Natural killer cell treated with Interleukin-12 subunit alpha and Interleukin-12 subunit beta and Interleukin-15 and Interleukin-18, amount 100 ng/mL, for 72 hours (primary cell): ENCODE results near the gene C6orf62. TPM values are rescaled to one million over a fixed set of nuclear protein-coding genes. Genes with fewer than 3 reads are reported as not detected.
"Not testable (repeated sequence)": the region's sequence is repeated elsewhere in the genome, so short reads cannot be mapped to it uniquely, and the experiment has no call there.

Experiments used
- ATAC-seq, 2 donors: fragments of 150-1000 bp; cut with Tn5 transposase in 1 of 2; sonication (Bioruptor Pico), chemical (Tn5 transposase) in 1 of 2; 2 replicates each; pipeline ENCODE4 v1.10.0; 2021
- DNase-seq: peaks from one replicate; pipeline ENCODE4 v3.0.0; 2022; ENCODE audit warnings: low spot score
- H3K27ac Mint-ChIP-seq, 2 donors: 1 replicate in 1 of 2; 2 replicates in 1 of 2; pipeline ENCODE4 v1.8.0; 2022; ENCODE audit warnings: mixed read lengths in 2 of 2, mild to moderate bottlenecking in 1 of 2, moderate library complexity in 1 of 2
- H3K27me3 Mint-ChIP-seq, 2 donors: 1 replicate in 1 of 2; 2 replicates in 1 of 2; pipeline ENCODE4 v1.8.0; 2022; ENCODE audit warnings: mixed read lengths in 2 of 2
- H3K36me3 Mint-ChIP-seq: one replicate; pipeline ENCODE4 v1.8.0; 2022; ENCODE audit warnings: mixed read lengths
- H3K4me1 Mint-ChIP-seq, 2 donors: 1 replicate in 1 of 2; 2 replicates in 1 of 2; pipeline ENCODE4 v1.8.0; 2022; ENCODE audit warnings: low read depth in 2 of 2, mixed read lengths in 2 of 2, mild to moderate bottlenecking in 1 of 2
- H3K4me3 Mint-ChIP-seq: one replicate; pipeline ENCODE4 v1.8.0; 2022; ENCODE audit warnings: mixed read lengths
- H3K9me3 Mint-ChIP-seq: 2 replicates; pipeline ENCODE4 v1.8.0; 2022; ENCODE audit warnings: mixed read lengths
- total RNA-seq, 2 donors: library from RNA; stranded (reverse); gene quantifications; one replicate each; pipeline ENCODE4 v1.2.3, GENCODE V29; 2022

Gene C6orf62
- total RNA-seq, 2 donors from 2014 or later, result 119 to 127 TPM

DNA sequence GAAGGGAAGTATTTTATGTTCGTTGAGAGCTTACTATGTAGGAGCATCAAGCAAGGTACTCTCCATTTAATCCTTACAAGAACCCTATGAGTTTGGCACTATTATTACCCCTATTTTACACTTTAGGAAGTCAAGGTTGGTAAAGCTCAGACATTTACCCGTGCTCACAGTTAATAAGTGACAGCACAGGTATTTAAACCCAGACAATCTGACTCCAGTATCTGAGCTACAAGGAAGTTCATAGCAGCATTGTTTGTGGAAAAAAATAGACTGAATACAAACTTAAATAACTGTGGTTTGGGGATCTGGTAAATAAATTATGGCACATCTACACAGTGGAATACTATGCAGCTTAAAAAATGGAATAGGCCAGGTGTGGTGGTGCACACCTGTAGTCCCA, 34.6 kb upstream of the C6orf62 start:
- peaks cover 0 to 5% of the 10 kb centered on the region in 2 donors for H3K4me1 Mint-ChIP-seq
- no peak overlapping the region for H3K27ac Mint-ChIP-seq
- ATAC-seq (no peak), DNase-seq (no peak)
- no peak overlapping the region for H3K4me3 Mint-ChIP-seq
- H3K36me3 Mint-ChIP-seq, result no peaks in the 10 kb centered on the region
- peaks cover 15 to 20% of the 10 kb centered on the region in 2 donors for H3K27me3 Mint-ChIP-seq
- no peaks in the 10 kb centered on the region for H3K9me3 Mint-ChIP-seq

DNA sequence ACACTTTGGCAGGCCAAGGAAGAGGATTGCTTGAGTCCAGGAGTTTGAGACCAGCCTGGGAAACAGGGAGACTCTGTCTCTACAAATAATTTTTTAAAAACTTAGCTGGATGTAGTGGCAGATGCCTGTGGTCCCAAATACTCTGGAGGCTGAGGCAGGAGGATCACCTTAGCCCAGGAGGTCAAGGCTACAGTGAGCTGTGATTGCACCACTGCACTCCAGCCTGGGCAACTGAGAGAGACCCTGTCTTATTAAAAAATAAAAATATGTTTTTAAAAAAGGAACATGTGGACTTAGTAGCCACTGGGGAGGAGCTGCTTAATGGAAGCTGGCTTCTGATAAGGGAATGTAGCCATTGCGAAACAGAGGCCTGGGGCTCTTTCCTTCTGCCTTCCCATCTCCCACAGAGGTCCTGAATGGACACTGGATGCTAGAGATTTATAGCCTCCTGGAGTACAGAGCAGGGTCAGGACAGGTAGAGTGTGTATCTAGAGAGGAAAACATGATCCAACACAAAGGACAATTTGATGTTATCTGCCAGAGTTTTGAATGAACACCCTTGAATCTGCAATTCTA, 34.1 kb upstream of the C6orf62 start:
- Mint-ChIP-seq H3K9me3 (no peaks in the 10 kb centered on the region), H3K27me3 (peaks cover 18 to 20% of the 10 kb centered on the region in 2 donors), H3K27ac (peak overlapping the region in 1 of 2 donors; percentile 13), H3K36me3 (no peaks in the 10 kb centered on the region), H3K4me3 (no peak overlapping the region), H3K4me1 (peaks cover 0 to 5% of the 10 kb centered on the region in 2 donors)
- no peak for ATAC-seq
- DNase-seq, result no peak

DNA sequence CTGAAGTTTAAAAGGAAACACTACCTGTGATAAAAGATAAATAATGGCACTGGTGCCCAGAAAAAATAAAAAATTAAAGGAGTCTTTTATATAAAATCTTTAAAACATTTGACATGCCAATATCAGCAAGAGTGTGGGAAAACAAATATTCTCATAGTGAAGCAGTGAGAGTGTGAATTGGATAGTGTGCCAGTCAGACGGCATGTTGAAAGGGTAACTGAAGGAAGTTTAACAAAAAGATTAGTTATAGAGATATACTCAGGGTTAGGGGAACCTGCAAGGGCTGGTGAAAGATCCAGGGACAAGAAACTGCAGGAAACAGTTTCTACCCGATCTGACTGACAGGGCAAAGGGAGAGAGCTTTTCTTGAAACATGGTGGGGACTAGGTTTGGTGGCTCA, 33.5 kb upstream of the C6orf62 start:
- no peak for DNase-seq
- peaks cover 18 to 20% of the 10 kb centered on the region in 2 donors for H3K27me3 Mint-ChIP-seq
- H3K4me3 Mint-ChIP-seq, result no peak overlapping the region
- peaks cover 0 to 5% of the 10 kb centered on the region in 2 donors for H3K4me1 Mint-ChIP-seq
- H3K27ac Mint-ChIP-seq, result peak overlapping the region in 1 of 2 donors; percentile 13
- H3K36me3 Mint-ChIP-seq, result no peaks in the 10 kb centered on the region
- ATAC-seq, result no peak
- no peaks in the 10 kb centered on the region for H3K9me3 Mint-ChIP-seq

DNA sequence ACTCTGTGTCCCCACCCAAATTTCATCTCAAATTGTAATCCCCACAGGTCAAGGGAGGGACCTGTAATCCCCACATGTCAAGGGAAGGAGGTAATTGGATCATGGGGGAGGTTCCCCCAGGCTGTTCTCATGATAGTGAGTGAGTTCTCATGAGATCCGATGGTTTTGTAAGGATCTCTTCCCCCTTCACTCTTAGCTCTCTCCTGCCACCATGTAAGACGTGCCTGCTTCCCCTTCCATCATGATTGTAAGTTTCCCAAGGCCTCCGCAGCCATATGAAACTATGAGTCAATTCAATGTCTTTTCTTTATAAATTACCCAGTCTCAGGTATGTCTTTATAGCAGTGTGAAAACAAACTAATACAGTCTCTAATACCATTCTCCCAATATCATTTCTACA, 31.9 kb upstream of the C6orf62 start:
- H3K27ac Mint-ChIP-seq, H3K4me3 Mint-ChIP-seq, H3K4me1 Mint-ChIP-seq: not testable (repeated sequence)

DNA sequence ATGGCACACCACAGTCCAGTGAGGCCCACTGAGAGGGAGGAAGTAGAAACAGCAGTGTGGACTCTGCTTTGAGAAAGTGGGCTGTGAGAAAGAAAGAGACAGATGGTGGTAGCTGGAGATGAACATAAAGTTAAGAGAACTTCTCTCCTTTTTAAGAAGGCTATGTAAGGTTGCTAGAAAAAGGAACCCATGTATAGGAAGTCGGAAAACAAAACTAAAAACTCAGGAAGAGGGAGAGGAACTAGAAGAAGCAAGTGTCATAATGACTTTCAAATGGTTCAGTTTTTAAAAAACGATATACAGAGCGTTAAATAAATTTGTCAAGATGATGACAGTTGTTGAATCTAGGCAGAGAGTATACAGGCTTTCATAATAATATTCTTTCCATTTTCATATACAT, 30.3 kb upstream of the C6orf62 start:
- Mint-ChIP-seq H3K36me3 (no peaks in the 10 kb centered on the region), H3K4me1 (peaks cover 2 to 8% of the 10 kb centered on the region in 2 donors), H3K27me3 (peaks cover 17 to 20% of the 10 kb centered on the region in 2 donors), H3K9me3 (no peaks in the 10 kb centered on the region), H3K4me3 (no peak overlapping the region), H3K27ac (no peak overlapping the region)
- ATAC-seq (no peak), DNase-seq (no peak)

More for the DNA sequence above, 31.9 kb upstream of the C6orf62 start:
- ATAC-seq, H3K36me3 Mint-ChIP-seq, H3K9me3 Mint-ChIP-seq, DNase-seq: not testable (repeated sequence)
- H3K27me3 Mint-ChIP-seq, result peaks cover 18 to 20% of the 10 kb centered on the region in 2 donors

DNA sequence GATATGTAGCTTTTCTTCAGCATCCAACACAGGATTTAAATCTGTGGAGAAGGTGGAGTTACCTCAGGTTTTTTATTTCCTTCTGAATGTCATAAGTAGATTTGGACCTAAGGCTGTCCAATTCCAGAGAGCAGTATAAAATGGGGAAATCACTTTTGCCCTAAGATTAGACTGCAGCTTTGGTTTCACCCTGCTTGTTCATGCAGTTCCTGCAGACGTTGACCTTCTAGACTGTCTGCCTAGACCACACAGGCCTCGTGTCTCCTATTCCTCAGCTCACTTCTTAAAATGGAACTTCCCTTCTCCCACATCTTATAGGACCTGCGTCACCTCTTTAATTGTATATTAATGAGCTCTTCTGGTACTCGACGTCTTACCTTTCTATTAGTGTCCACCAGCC, 26.0 kb upstream of the C6orf62 start:
- ATAC-seq, result no peak
- no peak for DNase-seq
- peaks cover 28 to 30% of the 10 kb centered on the region in 2 donors for H3K4me1 Mint-ChIP-seq
- peaks cover 4% of the 10 kb centered on the region for H3K9me3 Mint-ChIP-seq
- H3K27ac Mint-ChIP-seq, result peak overlapping the region in 1 of 2 donors; percentile 19
- H3K36me3 Mint-ChIP-seq, result no peaks in the 10 kb centered on the region
- H3K27me3 Mint-ChIP-seq, result peaks cover 16 to 18% of the 10 kb centered on the region in 2 donors
- H3K4me3 Mint-ChIP-seq, result no peak overlapping the region

DNA sequence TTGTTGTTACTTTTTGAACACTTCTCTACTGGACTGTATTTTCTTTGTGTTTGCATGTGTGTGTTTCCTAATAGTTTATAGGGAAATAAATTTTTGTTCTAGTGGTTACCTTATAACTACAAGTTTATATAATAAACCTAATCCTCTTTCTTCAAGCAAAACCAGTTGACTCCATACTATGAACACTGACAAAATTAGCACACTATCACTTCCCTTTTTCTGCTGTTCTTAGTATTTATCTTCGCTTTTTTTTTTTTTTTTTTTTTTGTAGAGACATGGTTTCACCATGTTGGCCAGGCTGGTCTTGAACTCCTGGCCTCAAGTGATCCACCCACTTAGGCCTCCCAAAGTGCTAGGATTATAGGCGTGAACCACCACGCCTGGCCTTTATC, 25.0 kb upstream of the C6orf62 start:
- H3K4me3 Mint-ChIP-seq, result peak overlapping the region; percentile 84
- peak overlapping the region; percentile 72 to 81 for H3K27ac Mint-ChIP-seq
- H3K4me1 Mint-ChIP-seq, result peaks cover 24 to 30% of the 10 kb centered on the region in 2 donors
- H3K9me3 Mint-ChIP-seq, result peaks cover 4% of the 10 kb centered on the region
- peaks cover 12 to 16% of the 10 kb centered on the region in 2 donors for H3K27me3 Mint-ChIP-seq
- H3K36me3 Mint-ChIP-seq, result no peaks in the 10 kb centered on the region
- ATAC-seq (no peak), DNase-seq (no peak)

DNA sequence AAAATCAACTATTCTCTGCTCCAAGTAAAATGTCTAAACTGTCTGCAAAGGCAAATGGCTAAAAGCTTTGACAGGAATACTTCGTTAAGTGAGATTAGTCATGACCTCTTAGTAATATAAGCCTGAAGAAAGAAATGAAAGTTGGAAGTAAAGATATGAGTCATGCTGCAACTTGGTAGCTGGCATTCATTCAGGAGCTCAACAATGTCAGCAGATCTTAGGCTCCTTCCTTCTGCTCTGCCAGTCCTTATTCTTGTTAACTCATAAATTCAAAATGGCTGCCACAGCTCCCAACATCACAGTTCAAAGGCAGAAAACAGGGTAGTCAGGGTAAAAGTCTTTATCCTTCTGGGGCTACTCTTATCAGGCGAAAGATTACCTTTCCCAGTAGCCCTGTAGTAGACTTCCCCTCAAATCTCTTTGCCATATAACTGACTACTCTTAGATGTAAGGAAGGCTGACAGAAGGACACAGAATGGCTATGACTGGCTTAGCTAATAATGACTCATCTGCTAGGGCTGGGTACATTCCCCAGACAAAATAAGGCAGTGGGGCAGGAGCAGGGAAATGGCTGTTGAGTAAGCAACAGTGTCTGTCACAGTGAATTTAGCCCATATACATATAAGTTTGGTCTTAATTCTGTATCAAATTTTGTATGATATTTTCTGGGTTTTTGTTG, 24.4 kb upstream of the C6orf62 start:
- ATAC-seq (peak; percentile 92 to 96), DNase-seq (no peak)
- Mint-ChIP-seq H3K27ac (peak overlapping the region; percentile 72 to 81), H3K36me3 (no peaks in the 10 kb centered on the region), H3K9me3 (peaks cover 4% of the 10 kb centered on the region), H3K4me3 (peak overlapping the region; percentile 84), H3K4me1 (peaks cover 23 to 30% of the 10 kb centered on the region in 2 donors), H3K27me3 (peaks cover 8 to 13% of the 10 kb centered on the region in 2 donors)

DNA sequence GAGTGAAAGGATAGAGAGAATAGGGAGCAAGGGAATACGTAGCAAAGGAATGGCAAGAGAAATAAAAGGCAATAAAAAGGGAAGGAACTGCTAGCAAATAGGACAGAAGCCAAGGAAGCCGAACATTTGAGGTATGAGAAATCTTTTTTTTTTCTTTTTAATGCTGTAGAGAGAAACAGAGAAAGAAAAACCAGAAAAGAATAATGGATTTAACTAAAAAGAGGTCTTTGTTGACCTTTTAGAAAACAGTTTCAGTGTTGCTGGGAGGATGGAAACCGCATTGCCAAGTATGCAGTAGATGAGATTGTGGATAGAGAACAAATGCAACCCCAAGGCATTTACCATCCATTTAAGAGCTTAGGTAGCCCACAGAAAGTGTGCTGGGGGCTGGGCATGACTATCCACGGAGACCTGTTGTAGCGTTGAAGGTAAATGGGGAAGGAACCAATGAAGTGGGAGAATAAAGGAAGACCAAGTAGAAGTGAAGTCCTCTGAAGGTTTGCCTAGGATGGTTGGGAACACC, 23.3 kb upstream of the C6orf62 start:
- Mint-ChIP-seq H3K27ac (peak overlapping the region; percentile 72 to 81), H3K4me3 (peak overlapping the region; percentile 84), H3K27me3 (peaks cover 8 to 11% of the 10 kb centered on the region in 2 donors), H3K4me1 (peaks cover 23 to 30% of the 10 kb centered on the region in 2 donors), H3K36me3 (no peaks in the 10 kb centered on the region), H3K9me3 (peaks cover 4% of the 10 kb centered on the region)
- ATAC-seq (no peak), DNase-seq (no peak)

DNA sequence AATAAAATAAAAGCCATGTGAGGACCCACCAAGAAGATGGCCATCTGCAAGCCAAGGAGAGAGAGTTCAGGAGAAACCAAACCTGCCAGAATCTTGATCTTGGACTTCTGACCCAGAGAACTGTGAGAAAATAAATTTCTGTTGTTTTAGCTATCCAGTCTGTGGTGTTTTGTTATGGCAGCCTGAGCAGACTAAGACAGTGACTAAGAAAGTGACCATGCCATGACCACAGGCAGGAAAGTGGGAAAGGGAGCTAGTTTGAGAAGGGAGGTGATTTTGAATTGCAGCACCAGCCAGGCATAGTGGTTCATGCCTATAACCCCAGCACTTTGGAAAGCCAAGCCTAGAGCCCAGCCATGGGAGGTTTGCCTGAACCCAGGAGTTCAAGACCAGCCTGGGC, 21.9 kb upstream of the C6orf62 start:
- H3K4me1 Mint-ChIP-seq, result peaks cover 23 to 30% of the 10 kb centered on the region in 2 donors
- peaks cover 4% of the 10 kb centered on the region for H3K9me3 Mint-ChIP-seq
- peaks cover 8 to 14% of the 10 kb centered on the region in 2 donors for H3K27me3 Mint-ChIP-seq
- no peak overlapping the region for H3K4me3 Mint-ChIP-seq
- no peak for ATAC-seq
- H3K36me3 Mint-ChIP-seq, result no peaks in the 10 kb centered on the region
- H3K27ac Mint-ChIP-seq, result no peak overlapping the region
- no peak for DNase-seq

DNA sequence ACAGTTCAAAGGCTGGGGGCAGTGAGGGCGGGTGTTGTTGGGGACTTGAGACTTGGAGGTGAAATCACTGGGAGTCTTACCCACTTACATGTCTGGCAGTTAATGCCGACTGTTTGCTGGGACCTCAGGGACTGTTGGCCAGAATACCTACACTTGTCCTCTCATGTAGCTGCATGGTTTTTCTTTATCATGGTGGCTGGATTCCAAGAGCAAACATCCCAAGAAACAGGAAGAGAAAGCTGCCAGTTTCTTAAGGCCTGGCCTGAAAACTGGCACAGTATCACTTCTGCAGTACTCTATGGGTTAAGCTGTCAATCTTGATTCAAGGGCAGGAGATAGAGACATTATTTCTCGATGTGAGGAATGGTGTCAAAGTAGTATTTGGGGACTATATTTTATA, 19.8 kb upstream of the C6orf62 start:
- Mint-ChIP-seq H3K27ac (no peak overlapping the region), H3K9me3 (peaks cover 4% of the 10 kb centered on the region), H3K4me3 (no peak overlapping the region), H3K36me3 (no peaks in the 10 kb centered on the region), H3K27me3 (peaks cover 19% of the 10 kb centered on the region in 2 donors), H3K4me1 (peaks cover 17 to 23% of the 10 kb centered on the region in 2 donors)
- DNase-seq (no peak), ATAC-seq (no peak)

DNA sequence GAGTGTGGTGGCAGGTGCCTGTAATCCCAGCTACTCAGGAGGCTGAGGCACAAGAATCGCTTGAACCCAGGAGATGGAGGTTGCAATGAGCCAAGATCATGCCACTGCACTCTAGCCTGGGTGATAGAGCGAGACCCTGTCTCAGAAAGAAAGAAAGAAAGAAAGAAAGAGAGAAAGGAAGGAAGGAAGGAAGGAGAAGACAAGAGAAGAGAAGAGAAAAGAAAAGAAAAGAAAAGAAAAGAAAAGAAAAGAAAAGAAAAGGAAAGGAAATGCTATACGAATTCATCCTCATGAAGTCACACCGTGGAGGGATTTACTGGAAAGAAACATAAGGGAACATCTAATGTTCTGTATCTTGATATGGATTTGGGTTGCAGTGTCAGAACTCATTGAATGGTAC, 15.8 kb upstream of the C6orf62 start:
- not testable (repeated sequence) for DNase-seq, H3K4me3 Mint-ChIP-seq, H3K27ac Mint-ChIP-seq, H3K9me3 Mint-ChIP-seq, ATAC-seq, H3K4me1 Mint-ChIP-seq
- H3K27me3 Mint-ChIP-seq, result peaks cover 12 to 18% of the 10 kb centered on the region in 2 donors
- peaks cover 10% of the 10 kb centered on the region for H3K36me3 Mint-ChIP-seq

DNA sequence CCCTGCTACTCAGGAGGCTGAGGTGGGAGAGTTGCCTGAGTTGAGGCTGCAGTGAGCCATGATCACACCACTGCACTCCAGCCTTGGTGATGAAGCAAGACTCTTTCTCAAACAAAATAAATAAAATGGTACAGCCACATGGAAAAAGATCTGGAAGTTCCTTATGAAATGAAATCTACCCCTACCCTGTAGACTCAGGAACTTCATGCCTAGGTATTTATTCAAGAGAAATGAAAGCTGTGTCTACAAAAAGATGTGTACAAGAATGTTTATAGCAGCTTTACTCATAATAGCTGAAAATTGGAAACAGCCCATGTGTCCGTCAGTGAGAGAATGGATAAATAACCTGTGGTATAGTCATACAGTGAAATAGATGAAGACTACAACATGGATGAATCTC, 15.2 kb upstream of the C6orf62 start:
- peaks cover 12 to 18% of the 10 kb centered on the region in 2 donors for H3K27me3 Mint-ChIP-seq
- no peak overlapping the region for H3K4me3 Mint-ChIP-seq
- ATAC-seq (no peak), DNase-seq (no peak)
- H3K36me3 Mint-ChIP-seq, result peaks cover 12% of the 10 kb centered on the region
- no peak overlapping the region for H3K27ac Mint-ChIP-seq
- H3K9me3 Mint-ChIP-seq, result peaks cover 7% of the 10 kb centered on the region
- no peaks in the 10 kb centered on the region for H3K4me1 Mint-ChIP-seq

DNA sequence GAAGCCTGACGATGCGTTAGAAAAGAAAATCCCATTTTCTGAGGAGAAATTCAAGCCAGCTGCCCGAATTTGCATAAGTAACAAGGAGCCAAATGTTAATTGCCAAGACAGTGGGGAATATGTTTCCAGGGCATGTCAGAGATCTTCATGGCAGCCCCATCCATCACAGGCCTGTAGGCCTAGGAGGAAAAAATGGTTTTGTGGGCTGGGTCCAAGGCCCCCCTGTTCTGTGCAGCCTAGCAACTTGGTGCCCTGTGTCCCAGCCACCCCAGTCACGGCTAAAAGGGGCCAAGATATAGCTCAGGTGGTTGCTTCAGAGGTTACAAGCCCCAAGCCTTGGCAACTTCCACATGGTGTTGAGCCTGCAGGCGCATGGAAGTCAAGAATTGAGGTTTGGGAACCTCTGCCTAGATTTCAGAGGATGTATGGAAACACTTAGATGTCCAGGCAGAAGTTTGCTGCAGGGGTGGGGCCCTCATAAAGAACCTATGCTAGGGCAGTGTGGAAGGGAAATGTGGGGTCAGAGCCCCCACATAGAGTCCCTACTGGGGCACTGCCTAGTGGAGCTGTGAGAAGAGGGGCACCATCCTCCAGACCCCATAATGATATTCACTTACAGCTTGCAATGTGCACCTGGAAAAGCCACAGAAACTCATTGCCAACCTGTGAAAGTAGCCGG, 12.6 kb upstream of the C6orf62 start:
- Mint-ChIP-seq H3K27me3 (peaks cover 16 to 27% of the 10 kb centered on the region in 2 donors), H3K36me3 (peaks cover 18% of the 10 kb centered on the region)
- H3K4me3 Mint-ChIP-seq, H3K4me1 Mint-ChIP-seq, DNase-seq, ATAC-seq, H3K9me3 Mint-ChIP-seq, H3K27ac Mint-ChIP-seq: not testable (repeated sequence)
